ENCODE data around the gene SPATA3. TPM values are rescaled to one million over a fixed set of nuclear protein-coding genes. Genes with fewer than 3 reads are reported as not detected.

The SPATA3 gene
- total and polyA plus RNA-seq, 2 of the 13 experiments (the other 11 are each of a cell fraction or from before 2014, with no cell fraction given) = not detected

- TF ChIP-seq POGK (CRISPR knock-in tag; conservative IDR thresholded peaks at IDR 0.05) (no peak), THYN1 (CRISPR knock-in tag; IDR thresholded peaks at IDR 0.05; ENCODE audit: borderline replicate concordance, low read depth) (no peak), MXD3 (CRISPR knock-in tag; IDR thresholded peaks at IDR 0.05) (peak; percentile 41), GLMP (CRISPR knock-in tag; IDR thresholded peaks at IDR 0.05; ENCODE audit: borderline replicate concordance) (no peak), ATF7 (IDR thresholded peaks at IDR 0.05) (no peak), ATF7 (CRISPR knock-in tag; IDR thresholded peaks at IDR 0.05) (no peak; the same call in 1 of the 2 replicates), PRDM4 (CRISPR knock-in tag; IDR thresholded peaks at IDR 0.05; ENCODE audit: borderline replicate concordance) (no peak), ZNF143 (CRISPR knock-in tag; IDR thresholded peaks at IDR 0.05) (peak; percentile 26; the same call in 1 of the 2 replicates), HCFC1 (IDR thresholded peaks at IDR 0.05; ENCODE audit: low read depth, low read length) (peak; percentile 67), CEBPG (CRISPR knock-in tag; IDR thresholded peaks at IDR 0.05) (peak; percentile 68), RXRA (CRISPR knock-in tag; IDR thresholded peaks at IDR 0.05) (peak; percentile 59; the same call in 1 of the 2 replicates), CENPT (CRISPR knock-in tag; IDR thresholded peaks at IDR 0.05; ENCODE audit: low read depth) (no peak), NCOA2 (CRISPR knock-in tag; IDR thresholded peaks at IDR 0.05) (0 out of 2 replicates have a peak, but pooled peaks have one; percentile 25), ZNF556 (CRISPR knock-in tag; IDR thresholded peaks at IDR 0.05; ENCODE audit: borderline replicate concordance) (peak; percentile 69; the same call in 1 of the 2 replicates)
- TF ChIP-seq, protein P1, sequence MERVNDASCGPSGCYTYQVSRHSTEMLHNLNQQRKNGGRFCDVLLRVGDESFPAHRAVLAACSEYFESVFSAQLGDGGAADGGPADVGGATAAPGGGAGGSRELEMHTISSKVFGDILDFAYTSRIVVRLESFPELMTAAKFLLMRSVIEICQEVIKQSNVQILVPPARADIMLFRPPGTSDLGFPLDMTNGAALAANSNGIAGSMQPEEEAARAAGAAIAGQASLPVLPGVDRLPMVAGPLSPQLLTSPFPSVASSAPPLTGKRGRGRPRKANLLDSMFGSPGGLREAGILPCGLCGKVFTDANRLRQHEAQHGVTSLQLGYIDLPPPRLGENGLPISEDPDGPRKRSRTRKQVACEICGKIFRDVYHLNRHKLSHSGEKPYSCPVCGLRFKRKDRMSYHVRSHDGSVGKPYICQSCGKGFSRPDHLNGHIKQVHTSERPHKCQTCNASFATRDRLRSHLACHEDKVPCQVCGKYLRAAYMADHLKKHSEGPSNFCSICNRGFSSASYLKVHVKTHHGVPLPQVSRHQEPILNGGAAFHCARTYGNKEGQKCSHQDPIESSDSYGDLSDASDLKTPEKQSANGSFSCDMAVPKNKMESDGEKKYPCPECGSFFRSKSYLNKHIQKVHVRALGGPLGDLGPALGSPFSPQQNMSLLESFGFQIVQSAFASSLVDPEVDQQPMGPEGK (CRISPR knock-in tag; IDR thresholded peaks at IDR 0.05) = peak; percentile 68; the same call in 1 of the 2 replicates
- TF ChIP-seq, protein P2, sequence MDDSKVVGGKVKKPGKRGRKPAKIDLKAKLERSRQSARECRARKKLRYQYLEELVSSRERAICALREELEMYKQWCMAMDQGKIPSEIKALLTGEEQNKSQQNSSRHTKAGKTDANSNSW (CRISPR knock-in tag; IDR thresholded peaks at IDR 0.05; ENCODE audit: borderline replicate concordance) = no peak
- TF ChIP-seq, protein P3, sequence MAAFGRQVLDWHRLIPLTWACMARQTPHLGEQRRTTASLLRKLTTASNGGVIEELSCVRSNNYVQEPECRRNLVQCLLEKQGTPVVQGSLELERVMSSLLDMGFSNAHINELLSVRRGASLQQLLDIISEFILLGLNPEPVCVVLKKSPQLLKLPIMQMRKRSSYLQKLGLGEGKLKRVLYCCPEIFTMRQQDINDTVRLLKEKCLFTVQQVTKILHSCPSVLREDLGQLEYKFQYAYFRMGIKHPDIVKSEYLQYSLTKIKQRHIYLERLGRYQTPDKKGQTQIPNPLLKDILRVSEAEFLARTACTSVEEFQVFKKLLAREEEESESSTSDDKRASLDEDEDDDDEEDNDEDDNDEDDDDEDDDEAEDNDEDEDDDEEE (CRISPR knock-in tag; IDR thresholded peaks at IDR 0.05) = no peak
Observed at GRCh38 chr2:231056453-231057416, 60.8 kb downstream of the SPATA3 start, which contains the start of gene PSMD1 (continued).
